ENCODE data around the gene MYO5C.

- TF ChIP-seq POLR2AphosphoS5 (IDR thresholded peaks at IDR 0.05) (no peak), CTCF (IDR thresholded peaks at IDR 0.05) (no peak)
Measured at GRCh38 chr15:52243697-52244555, 51.7 kb downstream of the MYO5C start.

All from breast epithelium (tissue), 3 donors.